OCI-LY3 (cell line): ENCODE measurements around the gene SLC4A5.

Source experiments
- H2AFZ ChIP-seq: fragments of 200-600, 300-600 bp; shearing (Covaris generic); 2 replicates; pipeline ENCODE4 v1.6.0; 2014; ENCODE audit warnings: antibody characterized with exemption, low read depth, low read length
- H3K27ac ChIP-seq: fragments of 200-600, 300-600 bp; sonication (generic); 2 replicates; pipeline ENCODE4 v1.5.1; 2014; ENCODE audit warnings: mild to moderate bottlenecking, low read length, moderate library complexity, mixed read lengths
- H3K27me3 ChIP-seq: fragments of 200-600, 300-600 bp; sonication (generic); 2 replicates; pipeline ENCODE4 v1.6.1; 2014; ENCODE audit warnings: low read depth, low read length, mixed read lengths
- H3K36me3 ChIP-seq: fragments of 200-600, 300-600 bp; sonication (generic); replicated peaks from 2 replicates; pipeline ENCODE3; 2014; ENCODE audit warnings: low read depth, low read length, mixed read lengths
- H3K4me1 ChIP-seq: fragments of 300-600, 200-600 bp; sonication (generic); 2 replicates; pipeline ENCODE4 v1.6.1; 2014; ENCODE audit warnings: low read length, mixed read lengths
- H3K4me2 ChIP-seq: fragments of 200-600, 300-600 bp; sonication (generic); 2 replicates; pipeline ENCODE4 v1.6.1; 2014; ENCODE audit warnings: low read length, mixed read lengths
- H3K4me3 ChIP-seq: fragments of 300-600, 200-600 bp; sonication (generic); 2 replicates; pipeline ENCODE4 v1.5.1; 2014; ENCODE audit warnings: antibody characterized with exemption, mild to moderate bottlenecking, low read length, moderate library complexity
- H3K79me2 ChIP-seq: fragments of 300-600, 200-600 bp; shearing (Covaris generic); 2 replicates; pipeline ENCODE4 v1.6.1; 2014; ENCODE audit warnings: mild to moderate bottlenecking, low read length, mixed read lengths
- H3K9ac ChIP-seq: fragments of 300-600, 200-600 bp; shearing (Covaris generic); 2 replicates; pipeline ENCODE4 v1.6.0; 2014; ENCODE audit warnings: mild to moderate bottlenecking, low read length, moderate library complexity
- H3K9me3 ChIP-seq: fragments of 200-600, 300-600 bp; shearing (Covaris generic); 2 replicates; pipeline ENCODE4 v1.6.1; 2014; ENCODE audit warnings: low read length, mixed read lengths; ENCODE audit not compliant: insufficient read depth
- H4K20me1 ChIP-seq: fragments of 200-600, 300-600 bp; sonication (generic); 2 replicates; pipeline ENCODE4 v1.6.1; 2016; ENCODE audit warnings: low read length, mixed read lengths; ENCODE audit not compliant: insufficient read depth
- CTCF ChIP-seq: fragments of 200-600, 300-600 bp; sonication (generic); IDR thresholded peaks from 2 replicates; pipeline ENCODE4 v1.5.1; 2014; ENCODE audit warnings: antibody characterized with exemption, low read length, low read depth
- EZH2phosphoT487 ChIP-seq: fragments of 200-600 bp; shearing (Covaris generic); IDR thresholded peaks from 2 replicates; pipeline ENCODE4 v1.6.1; 2018; ENCODE audit warnings: antibody characterized with exemption, mixed run types, low read depth

Gene SLC4A5

GRCh38 chr2:74253971-74254310 is 89.3 kb downstream of the SLC4A5 start:
- H2AFZ ChIP-seq: no peak overlapping the region
- no peaks in the 10 kb centered on the region for H3K79me2 ChIP-seq
- no peak for TF ChIP-seq CTCF
- TF ChIP-seq EZH2phosphoT487: no peak
- no peaks in the 10 kb centered on the region for H3K27me3 ChIP-seq
- H3K9me3 ChIP-seq: no peaks in the 10 kb centered on the region
- H4K20me1 ChIP-seq: no peaks in the 10 kb centered on the region
- no peaks in the 10 kb centered on the region for H3K4me1 ChIP-seq
- no peak overlapping the region for H3K9ac ChIP-seq
- peaks cover 10% of the 10 kb centered on the region for H3K36me3 ChIP-seq
- no peak overlapping the region for H3K27ac ChIP-seq
- H3K4me2 ChIP-seq: no peak overlapping the region
- H3K4me3 ChIP-seq: no peak overlapping the region

GRCh38 chr2:74253306-74253970 is 89.8 kb downstream of the SLC4A5 start:
- H4K20me1 ChIP-seq: no peaks in the 10 kb centered on the region

GRCh38 chr2:74252862-74253261 is 90.4 kb downstream of the SLC4A5 start:
- Histone ChIP-seq H3K27ac (no peak overlapping the region), H3K4me2 (no peak overlapping the region), H3K4me1 (no peaks in the 10 kb centered on the region), H3K9ac (no peak overlapping the region), H3K27me3 (no peaks in the 10 kb centered on the region), H3K9me3 (no peaks in the 10 kb centered on the region), H2AFZ (no peak overlapping the region), H3K36me3 (peaks cover 15% of the 10 kb centered on the region), H3K79me2 (no peaks in the 10 kb centered on the region), H3K4me3 (no peak overlapping the region), H4K20me1 (no peaks in the 10 kb centered on the region)
- TF ChIP-seq CTCF (no peak), EZH2phosphoT487 (no peak)

More at GRCh38 chr2:74253306-74253970, 89.8 kb downstream of the SLC4A5 start:
- no peaks in the 10 kb centered on the region for H3K79me2 ChIP-seq
- H3K9ac ChIP-seq: no peak overlapping the region
- no peak overlapping the region for H2AFZ ChIP-seq
- H3K27ac ChIP-seq: no peak overlapping the region
- no peak overlapping the region for H3K4me3 ChIP-seq
- no peaks in the 10 kb centered on the region for H3K9me3 ChIP-seq
- no peaks in the 10 kb centered on the region for H3K27me3 ChIP-seq
- TF ChIP-seq EZH2phosphoT487 (no peak), CTCF (no peak)
- no peaks in the 10 kb centered on the region for H3K4me1 ChIP-seq
- no peak overlapping the region for H3K4me2 ChIP-seq
- peaks cover 15% of the 10 kb centered on the region for H3K36me3 ChIP-seq

GRCh38 chr2:74252036-74252435 is 91.2 kb downstream of the SLC4A5 start:
- TF ChIP-seq CTCF: no peak
- no peak for TF ChIP-seq EZH2phosphoT487
- no peak overlapping the region for H3K4me2 ChIP-seq
- H3K36me3 ChIP-seq: peaks cover 17% of the 10 kb centered on the region
- no peak overlapping the region for H2AFZ ChIP-seq
- no peaks in the 10 kb centered on the region for H3K4me1 ChIP-seq
- H3K4me3 ChIP-seq: no peak overlapping the region
- H4K20me1 ChIP-seq: no peaks in the 10 kb centered on the region
- no peaks in the 10 kb centered on the region for H3K9me3 ChIP-seq
- H3K27me3 ChIP-seq: no peaks in the 10 kb centered on the region
- no peaks in the 10 kb centered on the region for H3K79me2 ChIP-seq
- H3K9ac ChIP-seq: no peak overlapping the region
- no peak overlapping the region for H3K27ac ChIP-seq
